ENCODE data around the gene ZNF276. TPM values are rescaled to one million over a fixed set of nuclear protein-coding genes. Genes with fewer than 3 reads are reported as not detected.
"Not testable (repeated sequence)": the region's sequence is repeated elsewhere in the genome, so short reads cannot be mapped to it uniquely, and the experiment has no call there.

Gene ZNF276
- total RNA-seq, 1 experiment from 2014 or later = 6.9 TPM

DNA sequence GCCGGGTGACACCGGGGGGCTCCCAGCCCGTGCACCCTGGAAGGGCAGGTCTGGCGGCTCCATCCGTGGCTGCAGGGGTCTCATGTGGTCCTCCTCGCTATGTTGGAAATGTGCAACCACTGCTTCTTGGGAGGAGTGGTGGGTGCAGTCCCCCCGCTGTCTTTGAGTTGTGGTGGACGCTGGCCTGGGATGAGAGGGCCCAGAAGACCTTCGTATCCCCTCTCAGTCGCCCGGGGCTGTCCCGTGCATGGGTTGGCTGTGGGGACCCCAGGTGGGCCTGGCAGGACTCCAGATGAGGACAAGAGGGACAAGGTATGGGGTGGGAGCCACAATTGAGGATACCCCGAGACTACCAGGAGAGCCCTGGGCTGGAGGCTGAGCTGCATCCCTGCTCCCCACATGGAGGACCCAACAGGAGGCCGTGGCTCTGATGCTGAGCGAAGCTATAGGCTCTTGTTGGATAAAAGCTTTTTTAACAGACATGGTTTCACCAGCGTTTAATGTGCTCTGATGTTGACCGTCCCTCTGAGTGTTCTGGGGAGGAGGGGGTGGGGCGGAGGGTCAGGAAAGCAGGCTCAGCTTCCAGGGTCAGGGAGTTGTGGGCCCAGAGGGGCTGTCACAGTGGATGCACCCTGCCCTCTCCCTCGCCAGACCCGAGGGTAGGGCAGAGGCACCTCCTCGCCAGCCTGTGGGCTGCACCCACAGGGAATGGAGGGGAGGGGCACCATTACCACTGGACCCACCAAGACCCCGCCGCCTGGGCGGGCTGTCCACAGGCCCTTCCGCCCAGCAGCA, 25.3 kb upstream of the ZNF276 start:
- no peak for DNase-seq (ENCODE audit: low read depth)

GRCh38 chr16:89696670-89697128, 24.6 kb upstream of the ZNF276 start:
- DNase-seq (ENCODE audit: low read depth) = no peak

DNA sequence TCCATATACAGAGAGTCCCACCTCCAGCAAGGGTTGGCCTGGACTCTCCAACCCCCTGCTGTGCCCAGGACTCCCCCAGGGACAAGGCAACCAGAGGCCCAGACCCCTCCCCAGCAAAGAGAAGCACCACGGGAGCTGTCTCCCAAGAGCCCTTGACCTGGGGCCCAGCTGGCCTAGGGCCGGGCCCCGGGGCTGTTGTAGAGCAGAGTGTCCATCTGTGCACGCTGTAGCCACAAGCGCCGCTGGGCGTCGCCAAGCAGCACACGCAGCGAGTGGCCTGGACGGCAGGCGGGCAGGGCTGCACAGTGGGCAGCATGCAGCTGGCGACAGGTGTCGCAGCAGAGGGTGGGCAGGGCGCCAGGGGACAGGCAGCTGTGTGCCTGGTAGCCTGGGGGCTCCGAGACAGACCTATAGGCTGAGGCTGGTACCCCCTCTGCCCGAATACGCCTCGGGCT, 24.1 kb upstream of the ZNF276 start:
- no peak for DNase-seq (ENCODE audit: low read depth)

DNA sequence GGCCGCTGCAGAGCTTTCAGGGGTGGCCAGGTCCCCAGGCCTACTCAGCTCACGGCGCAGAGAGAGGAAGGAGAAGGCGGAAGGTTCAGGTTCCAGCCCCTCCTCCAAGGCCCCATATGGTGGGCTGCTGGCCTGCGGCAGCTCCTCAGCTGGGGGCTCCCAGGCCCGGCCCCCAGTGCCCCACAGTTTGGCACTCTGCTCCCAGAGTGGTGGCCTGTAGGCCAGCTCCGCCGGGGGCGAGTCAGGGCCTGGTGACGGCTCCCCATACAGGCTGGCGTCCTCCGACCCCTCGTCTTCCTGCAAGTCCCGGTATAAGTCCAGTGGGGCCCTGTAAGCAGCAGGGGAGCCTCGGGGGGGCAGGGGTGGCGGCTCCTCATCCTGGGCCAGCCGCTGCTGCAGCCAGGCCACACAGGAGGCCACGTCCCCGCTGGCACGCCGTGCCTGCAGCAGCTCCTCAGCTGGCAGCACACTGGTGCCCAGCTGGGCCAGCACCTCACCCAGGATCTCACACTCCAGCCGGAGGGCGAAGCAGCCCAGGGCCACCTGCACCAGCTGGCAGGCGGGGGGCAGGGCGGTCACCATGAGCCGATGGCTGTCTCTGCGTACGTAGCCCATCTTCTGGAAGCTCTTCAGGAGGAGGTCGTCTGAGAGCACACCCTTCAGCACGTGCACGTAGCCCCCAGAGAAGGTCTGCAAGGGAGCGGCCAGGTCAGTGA, 23.6 kb upstream of the ZNF276 start:
- no peak for DNase-seq (ENCODE audit: low read depth)

DNA sequence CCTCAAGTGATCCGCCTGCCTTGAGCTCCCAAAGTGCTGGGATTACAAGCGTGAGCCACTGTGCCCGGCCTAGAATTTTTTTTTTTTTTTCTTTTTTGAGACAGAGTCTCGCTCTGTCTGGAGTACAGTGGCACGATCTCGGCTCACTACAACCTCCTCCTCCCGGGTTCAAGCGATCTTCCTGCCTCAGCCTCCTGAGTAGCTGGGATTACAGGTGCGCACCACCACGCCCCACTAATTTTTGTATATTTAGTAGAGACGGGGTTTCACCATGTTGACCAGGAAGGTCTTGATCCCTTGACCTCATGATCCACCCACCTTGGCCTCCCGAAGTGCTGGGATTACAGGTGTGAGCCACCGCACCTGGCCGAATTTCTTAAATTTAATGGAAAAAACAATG, 22.6 kb upstream of the ZNF276 start:
- not testable (repeated sequence) for DNase-seq (ENCODE audit: low read depth)

- DNase-seq (ENCODE audit: low read depth) = not testable (repeated sequence)
These were observed 21.7 kb upstream of the ZNF276 start for GRCh38 chr16:89699629-89700099.

- peak; percentile 98 for DNase-seq (ENCODE audit: low read depth)
These were observed 21.2 kb upstream of the ZNF276 start for GRCh38 chr16:89700100-89700648.

DNA sequence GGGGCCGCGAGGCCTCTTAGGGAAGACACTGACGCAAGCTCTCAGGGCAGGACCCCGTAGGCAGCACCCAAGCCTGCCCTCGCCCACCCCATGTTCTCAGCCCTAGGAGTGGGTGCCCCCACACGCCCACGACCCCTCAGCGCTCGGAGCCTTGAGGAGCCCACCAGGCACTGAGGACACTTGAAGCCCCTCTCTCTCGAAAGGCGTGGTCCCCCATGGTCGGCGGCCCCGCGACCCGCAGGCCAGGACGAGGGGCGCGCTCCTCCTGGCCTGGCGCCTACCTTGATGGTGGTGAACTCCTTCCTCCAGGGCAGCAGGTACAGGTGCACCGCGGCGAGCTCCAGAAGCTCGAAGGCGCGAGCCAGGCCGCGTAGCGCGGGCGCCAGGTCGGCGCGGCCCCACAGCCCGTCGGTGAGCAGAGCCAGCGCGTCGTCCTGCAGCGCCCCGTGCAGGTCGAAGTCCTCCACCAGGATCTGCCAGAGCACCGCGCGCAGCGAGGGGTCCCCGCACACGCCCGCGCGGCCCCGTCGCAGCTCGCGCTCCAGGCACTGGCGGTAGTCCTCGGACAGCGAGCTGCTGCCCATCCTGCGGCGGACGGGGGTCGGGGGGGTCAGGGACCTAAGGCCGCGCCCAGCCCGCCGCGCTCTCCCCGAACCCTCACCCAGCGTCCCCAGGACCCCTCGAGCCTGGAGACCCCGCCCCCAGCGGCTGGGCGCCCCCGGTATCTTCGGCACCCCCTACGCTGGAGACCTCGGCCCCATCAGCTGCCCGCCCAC, 20.5 kb upstream of the ZNF276 start:
- DNase-seq (ENCODE audit: low read depth) = peak; percentile 55

- peak; percentile 90 for DNase-seq (ENCODE audit: low read depth)
These were observed 19.6 kb upstream of the ZNF276 start, which contains the start of gene SPATA2L for GRCh38 chr16:89701425-89702406. SPATA2L (minus strand) TSS chr16:89701705; CDS start chr16:89701232, 473 bp downstream.

DNA sequence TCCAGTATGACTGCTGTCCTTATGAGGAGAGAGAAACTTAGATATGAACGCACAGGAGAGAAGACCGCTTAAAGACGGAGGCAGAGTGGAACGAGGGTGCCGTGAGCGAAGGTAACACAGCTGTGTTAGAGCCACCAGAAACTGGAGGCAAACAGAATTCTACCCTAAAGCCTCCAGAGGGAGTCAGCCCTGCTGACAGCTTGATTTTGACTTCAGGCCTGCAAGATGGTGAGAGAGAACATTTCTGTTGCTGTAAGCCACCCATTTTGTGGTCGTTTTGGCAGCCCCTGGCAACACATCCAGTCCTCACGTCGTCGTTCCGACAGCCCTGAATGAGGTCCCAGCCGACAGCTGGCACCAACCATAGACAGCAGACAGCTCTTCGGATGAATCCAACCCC, 17.1 kb upstream of the ZNF276 start:
- no peak for DNase-seq (ENCODE audit: low read depth)

DNA sequence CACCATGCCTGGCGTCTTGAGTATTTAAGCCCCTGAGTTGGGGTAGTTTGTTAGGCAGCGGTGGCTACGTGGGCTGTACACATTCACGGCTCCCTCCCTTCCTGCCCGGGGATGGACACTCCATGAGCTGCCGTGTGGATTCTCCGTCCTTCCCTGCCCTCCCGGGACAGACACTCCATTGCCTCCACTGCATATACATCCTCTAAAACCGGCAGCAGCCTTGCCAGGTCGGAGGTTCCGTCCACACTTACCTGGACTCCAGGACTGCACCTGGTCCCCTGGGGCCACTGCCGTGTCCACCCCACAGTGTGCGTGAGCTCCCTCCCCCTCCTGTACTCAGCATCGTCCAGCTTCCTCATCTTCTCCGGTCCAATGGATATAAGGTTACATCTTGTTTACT, 16.3 kb upstream of the ZNF276 start:
- DNase-seq (ENCODE audit: low read depth) = no peak

DNA sequence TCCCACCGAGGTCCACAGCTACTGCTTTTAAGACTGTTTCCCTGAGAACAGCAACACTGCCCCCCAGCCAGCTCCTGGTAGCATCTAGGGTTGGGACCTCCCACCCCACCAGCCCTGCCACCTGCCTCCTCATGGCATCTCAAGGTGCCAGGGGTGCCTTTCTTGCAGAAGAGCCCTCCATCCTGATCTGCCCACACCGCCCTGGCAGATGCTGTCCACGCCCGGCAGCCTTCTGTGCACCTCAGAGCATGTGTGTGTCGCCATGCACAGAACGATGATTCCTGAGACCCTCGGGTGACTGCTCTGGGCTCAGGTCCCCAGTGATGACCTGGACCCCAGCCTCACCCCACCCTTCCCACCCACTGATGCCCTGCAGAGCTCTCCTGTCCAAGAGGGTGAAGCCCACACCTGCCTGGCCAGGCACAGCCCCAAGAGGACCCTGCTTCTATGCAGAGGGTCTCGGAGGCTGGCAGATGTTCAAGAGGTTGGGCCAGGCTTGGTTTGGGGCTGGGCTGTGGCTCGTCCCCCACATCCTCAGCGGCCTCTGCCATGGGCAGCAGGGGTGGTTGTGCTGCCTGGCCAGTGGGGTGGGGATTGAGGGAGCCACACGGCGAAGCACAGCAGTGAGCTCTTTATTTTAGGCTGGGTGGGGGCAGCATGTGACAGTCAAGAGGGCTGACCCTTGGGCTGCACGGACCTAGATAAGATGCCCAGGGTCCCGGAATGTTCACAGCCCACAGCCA, 14.6 kb upstream of the ZNF276 start:
- DNase-seq (ENCODE audit: low read depth) = no peak

DNA sequence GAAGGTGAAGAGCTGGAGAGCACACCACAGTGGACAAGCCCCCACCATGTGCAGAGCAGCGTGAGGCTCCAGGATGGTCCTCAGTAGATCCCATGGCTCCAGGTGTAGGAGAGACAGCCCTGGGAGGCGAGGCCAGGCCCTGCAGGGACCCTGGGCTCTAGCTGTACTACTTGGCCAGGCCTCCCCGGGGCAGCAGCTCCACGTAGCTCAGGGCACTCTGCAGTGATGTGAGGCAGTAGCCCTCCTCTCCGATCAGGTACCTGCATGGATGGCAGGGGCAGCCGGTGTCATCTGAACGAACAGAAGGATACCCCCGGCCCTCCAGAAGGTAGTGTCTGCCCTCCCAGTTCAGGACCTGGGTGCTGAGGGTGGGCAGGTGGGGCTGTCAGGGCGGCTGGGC, 13.6 kb upstream of the ZNF276 start:
- DNase-seq (ENCODE audit: low read depth) = no peak

DNA sequence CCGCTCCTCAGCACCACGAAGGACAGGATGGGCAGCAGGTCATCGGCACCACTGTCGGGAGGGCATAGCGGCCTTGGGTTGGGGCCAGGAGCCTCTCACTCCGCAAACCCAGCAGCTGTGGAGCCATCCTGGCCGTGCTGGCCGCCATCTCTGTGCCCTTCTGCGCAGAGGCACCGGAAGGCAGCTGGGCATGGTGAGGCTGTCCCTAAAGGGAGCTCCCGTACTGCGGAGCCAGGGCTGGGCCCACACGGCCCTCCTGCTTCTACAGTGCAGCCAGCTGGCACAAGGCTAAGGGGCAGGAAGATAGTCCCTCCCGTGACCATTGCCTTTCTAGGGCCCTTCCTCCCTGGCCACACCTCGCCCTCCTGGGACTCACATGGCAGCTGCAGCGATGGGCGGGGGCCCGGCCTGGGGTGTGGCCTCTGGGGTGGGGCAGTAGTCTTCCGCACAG, 12.8 kb upstream of the ZNF276 start:
- DNase-seq (ENCODE audit: low read depth) = no peak

DNA sequence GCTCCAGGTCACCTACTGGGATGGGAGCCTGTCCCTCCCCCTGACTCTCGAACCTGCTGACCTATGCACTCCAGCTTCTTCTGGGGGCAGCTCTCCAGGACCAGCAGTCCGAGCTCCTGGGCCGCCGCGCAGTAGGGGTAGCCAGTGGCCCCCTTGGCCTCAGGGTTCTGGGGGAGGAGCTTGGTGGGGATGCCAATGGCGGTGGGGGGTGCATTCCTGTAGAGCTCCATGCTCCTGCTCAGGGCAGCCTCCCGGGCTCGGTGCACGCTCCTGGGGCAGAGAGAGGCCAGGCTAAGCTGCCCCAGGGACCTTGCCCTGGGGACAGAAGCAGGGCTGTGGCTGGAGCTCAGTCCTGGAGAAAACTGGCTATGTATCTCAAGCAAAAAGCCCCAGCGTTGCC, 12.2 kb upstream of the ZNF276 start:
- DNase-seq (ENCODE audit: low read depth) = no peak

DNA sequence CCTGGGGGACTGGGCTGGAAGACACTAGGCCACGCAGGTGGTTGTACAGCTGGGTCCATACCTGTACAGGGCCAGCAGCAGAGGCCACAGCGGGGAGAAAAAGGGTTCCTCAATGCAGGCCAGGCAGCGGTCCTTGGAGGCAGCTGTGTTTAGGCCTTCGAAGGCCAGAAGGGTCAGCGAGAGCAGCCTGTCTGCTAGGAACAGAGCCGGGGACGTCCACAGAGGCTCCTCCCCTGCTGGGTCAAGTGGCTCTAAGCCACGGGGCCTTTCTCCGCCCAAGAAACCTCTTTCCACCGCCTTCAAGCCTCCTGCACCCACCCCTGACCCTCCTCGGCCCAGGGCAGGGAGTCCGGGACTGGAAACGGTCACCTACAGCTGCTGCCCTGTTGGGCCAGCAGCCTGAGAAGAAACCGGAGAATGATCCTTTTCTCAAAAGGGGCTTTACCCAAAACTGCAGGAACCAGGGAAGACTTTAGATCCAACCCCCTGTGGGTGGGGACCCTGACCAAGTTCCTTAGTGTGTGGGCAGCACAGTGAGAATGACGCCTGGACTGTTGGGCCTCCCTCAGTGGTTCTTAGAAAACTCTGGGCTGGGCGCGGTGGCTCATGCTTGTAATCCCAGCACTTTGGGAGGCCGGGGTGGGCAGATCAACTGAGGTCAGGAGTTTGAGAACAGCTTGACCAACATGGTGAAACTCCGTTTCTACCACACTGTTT, 11.5 kb upstream of the ZNF276 start:
- DNase-seq (ENCODE audit: low read depth) = no peak

DNA sequence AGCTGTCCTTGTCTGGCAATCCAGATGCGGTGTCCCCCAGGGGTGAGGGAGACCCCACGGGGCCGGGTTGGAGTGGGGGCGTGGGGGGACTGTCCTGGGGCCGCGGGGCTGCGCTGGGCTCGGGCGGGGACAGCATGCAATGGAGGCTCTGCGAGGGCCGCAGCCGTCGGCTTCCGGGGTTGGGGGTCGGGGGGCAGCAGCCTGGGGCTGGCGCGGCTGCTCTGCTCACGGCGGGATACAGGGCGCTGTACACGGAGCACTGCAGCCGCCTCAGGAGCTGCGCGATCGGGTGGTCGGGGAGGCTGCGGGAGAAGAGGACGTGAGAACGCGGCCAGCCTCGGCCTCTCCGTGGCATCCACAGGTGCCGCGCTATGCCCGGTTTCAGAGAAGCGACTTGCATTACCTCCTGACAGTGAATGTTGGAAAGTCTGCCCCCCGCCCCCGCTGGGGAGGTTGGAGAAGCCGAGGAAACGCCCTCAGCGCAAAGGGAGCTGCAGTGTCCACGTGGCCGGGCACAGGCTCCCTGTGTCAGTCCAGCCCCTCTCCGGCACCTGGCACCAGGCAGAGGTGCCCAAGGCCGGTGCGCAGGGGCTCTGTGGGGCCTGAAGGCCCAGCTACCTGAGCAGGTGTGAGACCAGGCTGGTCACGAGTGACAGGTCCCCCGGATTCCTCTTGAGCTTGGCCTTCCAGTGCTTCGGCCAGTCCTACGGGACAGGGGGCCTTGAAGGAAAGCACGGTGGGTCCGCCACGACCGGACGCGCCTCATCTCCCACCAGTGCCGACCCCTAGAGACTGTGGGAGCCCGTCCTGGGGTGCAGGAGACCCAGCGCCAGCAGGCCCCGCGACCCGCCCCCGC, 10.4 kb upstream of the ZNF276 start:
- DNase-seq (ENCODE audit: low read depth) = no peak
